ENCODE data around the gene ARSG.
"Not testable (repeated sequence)": the region's sequence is repeated elsewhere in the genome, so short reads cannot be mapped to it uniquely, and the experiment has no call there.

ARSG gene

DNA sequence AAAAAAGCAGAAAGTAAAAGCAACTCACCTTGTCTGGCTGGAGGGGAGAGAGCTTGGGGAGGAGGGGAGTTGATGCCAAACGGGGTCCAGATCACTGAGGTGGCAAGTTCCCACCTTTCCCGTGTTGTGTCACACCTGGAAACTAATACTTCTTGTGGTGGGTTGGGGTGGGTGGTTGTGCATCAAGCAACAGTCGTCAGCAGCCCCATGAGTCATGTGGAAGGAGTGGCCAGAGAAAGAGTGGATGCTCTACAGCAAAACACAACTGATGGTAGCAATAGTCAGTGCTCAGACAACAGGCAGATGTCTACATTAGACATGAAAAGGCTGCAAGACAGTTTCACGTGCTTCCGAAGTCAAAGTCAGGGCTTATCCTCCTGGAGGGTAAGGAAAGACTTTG, 35.4 kb downstream of the ARSG start:
- in situ Hi-C loops (cut with HindIII; ENCODE audit: low sequenced_read_pairs), result no loop called here
- H3K4me3 ChIP-seq (ENCODE audit: low read depth, low read length), result no peak overlapping the region
- DNase-seq (ENCODE audit: low read depth), result no peak
- TF ChIP-seq, protein P1, sequence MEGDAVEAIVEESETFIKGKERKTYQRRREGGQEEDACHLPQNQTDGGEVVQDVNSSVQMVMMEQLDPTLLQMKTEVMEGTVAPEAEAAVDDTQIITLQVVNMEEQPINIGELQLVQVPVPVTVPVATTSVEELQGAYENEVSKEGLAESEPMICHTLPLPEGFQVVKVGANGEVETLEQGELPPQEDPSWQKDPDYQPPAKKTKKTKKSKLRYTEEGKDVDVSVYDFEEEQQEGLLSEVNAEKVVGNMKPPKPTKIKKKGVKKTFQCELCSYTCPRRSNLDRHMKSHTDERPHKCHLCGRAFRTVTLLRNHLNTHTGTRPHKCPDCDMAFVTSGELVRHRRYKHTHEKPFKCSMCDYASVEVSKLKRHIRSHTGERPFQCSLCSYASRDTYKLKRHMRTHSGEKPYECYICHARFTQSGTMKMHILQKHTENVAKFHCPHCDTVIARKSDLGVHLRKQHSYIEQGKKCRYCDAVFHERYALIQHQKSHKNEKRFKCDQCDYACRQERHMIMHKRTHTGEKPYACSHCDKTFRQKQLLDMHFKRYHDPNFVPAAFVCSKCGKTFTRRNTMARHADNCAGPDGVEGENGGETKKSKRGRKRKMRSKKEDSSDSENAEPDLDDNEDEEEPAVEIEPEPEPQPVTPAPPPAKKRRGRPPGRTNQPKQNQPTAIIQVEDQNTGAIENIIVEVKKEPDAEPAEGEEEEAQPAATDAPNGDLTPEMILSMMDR (IDR thresholded peaks at IDR 0.05; ENCODE audit: low read depth, low read length, missing control alignments), result no peak

DNA sequence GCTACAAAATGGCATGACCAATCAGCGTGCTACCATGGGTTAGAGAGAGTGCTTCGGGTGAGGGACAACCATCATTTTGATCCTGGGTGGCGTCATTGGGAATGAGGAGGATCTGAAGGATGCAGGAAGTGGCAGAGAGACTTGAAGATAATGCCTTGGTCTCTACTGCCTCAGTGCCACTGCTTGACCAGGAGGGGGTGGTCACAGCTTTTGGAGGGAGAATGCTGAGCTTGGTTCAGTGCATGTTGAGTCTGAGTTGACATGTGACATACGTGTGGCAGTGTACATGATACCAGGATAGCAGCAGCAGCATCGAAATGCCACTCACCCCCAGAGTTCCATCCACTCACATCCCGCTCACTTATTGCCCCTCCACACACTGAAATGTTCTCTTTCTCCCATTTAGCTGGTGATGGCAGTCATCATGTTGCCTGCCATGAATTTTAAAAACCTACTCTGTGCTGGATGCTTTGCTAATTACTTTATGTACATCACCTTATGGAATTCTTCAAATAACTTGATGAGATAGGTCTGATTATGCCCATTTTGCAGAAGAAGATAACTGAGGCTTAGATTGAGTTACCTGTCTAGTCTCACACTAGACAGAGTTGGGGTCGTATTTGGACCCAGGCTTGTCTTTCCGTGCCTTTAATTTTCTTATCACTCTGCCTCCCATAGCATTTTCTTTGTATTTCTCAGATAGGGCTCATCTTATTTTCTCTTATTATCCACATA, 36.7 kb downstream of the ARSG start:
- in situ Hi-C loops (cut with HindIII; ENCODE audit: low sequenced_read_pairs), result no loop called here
- no peak overlapping the region for H3K4me3 ChIP-seq (ENCODE audit: low read depth, low read length)
- TF ChIP-seq, protein P1 (IDR thresholded peaks at IDR 0.05; ENCODE audit: low read depth, low read length, missing control alignments), result no peak
- no peak for DNase-seq (ENCODE audit: low read depth)

DNA sequence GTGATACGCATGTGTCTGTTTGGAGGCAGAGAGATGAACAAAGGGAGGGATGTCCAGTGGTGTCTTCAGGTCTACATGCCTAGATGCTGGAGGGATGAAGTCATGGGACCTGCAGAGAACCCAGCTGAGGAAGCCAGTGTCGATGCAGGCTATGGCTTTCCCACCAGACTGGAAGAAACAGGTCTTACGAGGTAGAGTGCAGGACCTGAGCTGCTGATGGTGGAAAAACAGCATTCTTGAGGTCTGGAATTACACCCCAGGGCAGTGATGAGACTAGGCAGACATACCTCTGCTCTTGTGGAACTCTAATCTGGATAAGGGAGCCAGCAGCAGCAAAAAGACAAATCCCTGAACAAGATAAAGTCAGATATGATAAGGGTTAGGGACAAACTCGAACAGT, 37.4 kb downstream of the ARSG start:
- in situ Hi-C loops (cut with HindIII; ENCODE audit: low sequenced_read_pairs), result no loop called here
- DNase-seq (ENCODE audit: low read depth), result no peak
- H3K4me3 ChIP-seq (ENCODE audit: low read depth, low read length), result no peak overlapping the region
- TF ChIP-seq, protein P1 (IDR thresholded peaks at IDR 0.05; ENCODE audit: low read depth, low read length, missing control alignments), result no peak

DNA sequence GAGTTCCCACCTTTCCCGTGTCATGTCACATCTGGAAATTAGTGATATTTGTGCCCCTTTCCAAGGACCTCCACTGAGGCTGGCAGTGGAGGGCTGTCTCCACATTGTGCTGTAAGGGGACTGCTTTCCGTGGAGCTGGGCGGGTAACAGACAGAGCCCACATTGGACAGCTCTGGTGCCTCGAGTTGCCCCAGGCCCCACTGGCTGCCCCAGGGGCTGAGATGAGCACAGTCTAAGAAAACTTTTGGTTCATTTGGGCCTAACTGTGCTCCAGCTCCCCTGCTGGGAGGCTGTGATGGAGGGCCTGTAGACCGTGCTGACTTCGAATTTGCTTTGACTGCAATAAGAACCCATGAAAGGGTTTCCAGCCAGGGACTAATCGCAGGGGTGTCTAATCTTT, 38.0 kb downstream of the ARSG start:
- in situ Hi-C loops (cut with HindIII; ENCODE audit: low sequenced_read_pairs), result no loop called here
- H3K4me3 ChIP-seq (ENCODE audit: low read depth, low read length), result no peak overlapping the region
- DNase-seq (ENCODE audit: low read depth), result no peak
- TF ChIP-seq, protein P1 (IDR thresholded peaks at IDR 0.05; ENCODE audit: low read depth, low read length, missing control alignments), result no peak

DNA sequence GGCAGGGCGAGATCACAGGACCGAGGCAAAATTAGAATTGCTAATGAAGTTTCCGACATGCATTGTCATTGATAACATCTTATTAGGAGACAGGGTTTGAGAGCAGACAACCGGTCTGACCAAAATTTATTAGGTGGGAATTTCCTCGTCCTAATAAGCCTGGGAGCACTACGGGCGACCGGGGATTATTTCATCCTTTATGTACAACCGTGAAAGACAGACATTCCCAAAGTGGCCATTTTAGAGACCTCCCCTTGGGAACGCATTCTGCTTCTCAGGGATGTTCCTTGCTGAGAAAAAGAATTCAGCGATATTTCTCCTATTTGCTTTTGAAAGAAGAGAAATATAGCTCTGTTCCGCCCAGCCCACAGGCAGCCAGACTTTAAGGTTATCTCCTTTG, 40.6 kb downstream of the ARSG start:
- DNase-seq (ENCODE audit: low read depth); H3K4me3 ChIP-seq (ENCODE audit: low read depth, low read length); in situ Hi-C loops (cut with HindIII; ENCODE audit: low sequenced_read_pairs): not testable (repeated sequence)

DNA sequence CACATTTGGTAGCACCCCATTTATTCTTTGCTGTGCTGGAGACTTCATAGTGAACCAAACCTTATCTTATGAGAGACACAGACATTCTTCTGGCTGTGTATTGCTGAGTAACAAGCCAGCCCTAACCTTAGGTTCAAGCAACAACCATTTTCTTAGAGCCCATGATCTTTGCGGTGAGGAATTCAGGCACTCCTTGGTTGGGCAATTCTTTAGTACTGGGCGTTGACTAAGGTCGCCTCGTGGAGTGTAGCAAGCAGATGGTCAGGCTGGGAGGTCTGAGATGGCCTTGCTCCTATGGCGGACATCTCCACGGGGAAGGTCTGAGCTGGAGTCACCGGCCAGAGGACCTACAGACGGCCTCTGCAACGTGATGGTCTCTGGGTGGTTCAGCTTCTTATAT, 43.1 kb downstream of the ARSG start:
- no peak overlapping the region for H3K4me3 ChIP-seq (ENCODE audit: low read depth, low read length)
- in situ Hi-C loops (cut with HindIII; ENCODE audit: low sequenced_read_pairs), result no loop called here
- no peak for DNase-seq (ENCODE audit: low read depth)
- TF ChIP-seq, protein P1 (IDR thresholded peaks at IDR 0.05; ENCODE audit: low read depth, low read length, missing control alignments), result no peak

DNA sequence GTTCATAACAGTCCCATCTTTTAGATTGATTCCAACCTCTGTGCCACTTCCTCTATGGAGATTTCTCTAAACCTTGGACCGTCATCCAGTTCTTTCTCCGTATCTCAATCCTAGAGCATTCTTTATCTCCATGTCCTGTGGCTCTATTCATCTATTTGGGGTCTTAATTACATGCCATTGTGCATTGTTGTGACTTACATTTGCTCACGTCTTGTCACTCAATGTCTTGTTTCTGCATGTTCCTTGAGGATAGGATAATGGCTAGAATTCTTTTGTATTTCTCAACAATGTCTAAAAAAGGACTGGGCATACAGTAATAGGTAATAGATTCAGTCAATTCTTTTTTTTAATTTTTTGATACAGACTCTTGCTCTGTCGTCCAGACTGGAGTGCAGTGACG, 50.2 kb downstream of the ARSG start:
- TF ChIP-seq, protein P1 (IDR thresholded peaks at IDR 0.05; ENCODE audit: low read depth, low read length, missing control alignments), result no peak
- DNase-seq (ENCODE audit: low read depth), result no peak
- in situ Hi-C loops (cut with HindIII; ENCODE audit: low sequenced_read_pairs), result no loop called here

More for the DNA sequence above, 50.2 kb downstream of the ARSG start:
- H3K4me3 ChIP-seq (ENCODE audit: low read depth, low read length), result no peak overlapping the region
